ENCODE measurements around the gene CAMTA1. TPM values are rescaled to one million over a fixed set of nuclear protein-coding genes. Genes with fewer than 3 reads are reported as not detected.
A peak's percentile ranks its signal among the peaks of the same experiment; 100 is the strongest.

CAMTA1 gene
- total RNA-seq, 1 donor from 2014 or later = 79.3 TPM

GRCh38 chr1:7449750-7450149, 664.5 kb downstream of the CAMTA1 start:
- DNase-seq (ENCODE audit: low read depth) = no peak

GRCh38 chr1:7450838-7451237, 665.6 kb downstream of the CAMTA1 start:
- DNase-seq (ENCODE audit: low read depth) = no peak

- no peak for DNase-seq (ENCODE audit: low read depth)
Observed at GRCh38 chr1:7453038-7453437, 667.8 kb downstream of the CAMTA1 start.

- no peak for DNase-seq (ENCODE audit: low read depth)
Observed at GRCh38 chr1:7454052-7454815, 669.0 kb downstream of the CAMTA1 start.

- DNase-seq (ENCODE audit: low read depth) = peak; percentile 75
Observed at GRCh38 chr1:7454895-7455784, 669.9 kb downstream of the CAMTA1 start.

GRCh38 chr1:7455796-7456721, 670.8 kb downstream of the CAMTA1 start:
- DNase-seq (ENCODE audit: low read depth) = no peak

GRCh38 chr1:7456722-7457082, 671.4 kb downstream of the CAMTA1 start:
- DNase-seq (ENCODE audit: low read depth) = no peak

GRCh38 chr1:7457811-7458210, 672.6 kb downstream of the CAMTA1 start:
- no peak for DNase-seq (ENCODE audit: low read depth)

GRCh38 chr1:7458946-7459345, 673.7 kb downstream of the CAMTA1 start:
- no peak for DNase-seq (ENCODE audit: low read depth)

- DNase-seq (ENCODE audit: low read depth) = no peak
Observed at GRCh38 chr1:7459914-7460313, 674.7 kb downstream of the CAMTA1 start.

- DNase-seq (ENCODE audit: low read depth) = no peak
Observed at GRCh38 chr1:7460807-7461206, 675.6 kb downstream of the CAMTA1 start.

GRCh38 chr1:7462617-7463016, 677.4 kb downstream of the CAMTA1 start:
- peak; percentile 43 for DNase-seq (ENCODE audit: low read depth)

- DNase-seq (ENCODE audit: low read depth) = no peak
Observed at GRCh38 chr1:7463526-7463925, 678.3 kb downstream of the CAMTA1 start.

- DNase-seq (ENCODE audit: low read depth) = no peak
Observed at GRCh38 chr1:7464736-7465135, 679.5 kb downstream of the CAMTA1 start.

GRCh38 chr1:7467476-7468175, 682.4 kb downstream of the CAMTA1 start:
- DNase-seq (ENCODE audit: low read depth) = no peak

- DNase-seq (ENCODE audit: low read depth) = no peak
Observed at GRCh38 chr1:7468248-7468647, 683.0 kb downstream of the CAMTA1 start.

- DNase-seq (ENCODE audit: low read depth) = peak; percentile 84
Observed at GRCh38 chr1:7469255-7469938, 684.1 kb downstream of the CAMTA1 start.

GRCh38 chr1:7470904-7471638, 685.8 kb downstream of the CAMTA1 start:
- DNase-seq (ENCODE audit: low read depth) = peak; percentile 96

GRCh38 chr1:7471836-7472235, 686.6 kb downstream of the CAMTA1 start:
- DNase-seq (ENCODE audit: low read depth) = peak; percentile 89
